Measurements from ENCODE around the gene PRKAG2. TPM values are rescaled to one million over a fixed set of nuclear protein-coding genes. Genes with fewer than 3 reads are reported as not detected.

PRKAG2 gene
- total RNA-seq, 1 donor from 2014 or later, result 15.7 TPM

DNA sequence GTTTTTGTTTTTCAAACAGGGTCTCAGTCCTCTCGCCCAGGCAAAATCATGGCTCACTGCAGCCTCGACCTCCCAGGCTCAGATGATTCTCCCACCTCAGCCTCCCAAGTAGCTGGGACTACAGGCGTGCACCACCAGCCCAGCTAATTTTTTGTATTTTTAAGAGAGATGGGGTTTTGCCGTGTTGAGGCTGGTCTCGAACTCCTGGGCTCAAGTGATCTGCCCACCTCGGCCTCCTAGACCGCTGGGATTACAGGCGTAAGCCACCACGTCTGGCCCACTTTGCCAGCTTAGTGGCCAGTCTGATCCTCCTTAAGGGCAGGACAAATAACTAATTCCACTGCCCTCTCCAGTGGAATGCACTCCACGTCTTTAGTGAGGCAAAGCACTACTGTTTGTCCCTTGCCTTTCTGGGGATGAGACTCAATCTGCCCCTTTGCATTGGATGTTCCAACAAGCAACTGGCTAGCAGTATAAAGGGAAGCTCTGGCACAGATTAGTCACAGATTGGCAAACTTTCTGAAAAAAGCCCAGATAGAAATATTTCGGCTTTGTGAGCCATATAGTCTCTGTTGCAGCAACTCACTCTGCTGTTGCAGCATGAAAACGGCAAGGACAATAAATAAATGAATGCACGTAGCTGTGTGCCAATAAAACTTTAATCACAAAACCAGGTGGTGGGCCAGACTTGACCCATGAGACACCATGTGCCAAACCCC lies 213.4 kb downstream of the PRKAG2 start:
- Mint-ChIP-seq H3K36me3 (no peaks in the 10 kb centered on the region), H3K4me1 (no peaks in the 10 kb centered on the region), H3K4me3 (no peak overlapping the region), H3K27ac (no peak overlapping the region), H3K9me3 (peaks cover 10% of the 10 kb centered on the region), H3K27me3 (ENCODE audit: low read depth) (no peaks in the 10 kb centered on the region)
- TF ChIP-seq, protein P1, sequence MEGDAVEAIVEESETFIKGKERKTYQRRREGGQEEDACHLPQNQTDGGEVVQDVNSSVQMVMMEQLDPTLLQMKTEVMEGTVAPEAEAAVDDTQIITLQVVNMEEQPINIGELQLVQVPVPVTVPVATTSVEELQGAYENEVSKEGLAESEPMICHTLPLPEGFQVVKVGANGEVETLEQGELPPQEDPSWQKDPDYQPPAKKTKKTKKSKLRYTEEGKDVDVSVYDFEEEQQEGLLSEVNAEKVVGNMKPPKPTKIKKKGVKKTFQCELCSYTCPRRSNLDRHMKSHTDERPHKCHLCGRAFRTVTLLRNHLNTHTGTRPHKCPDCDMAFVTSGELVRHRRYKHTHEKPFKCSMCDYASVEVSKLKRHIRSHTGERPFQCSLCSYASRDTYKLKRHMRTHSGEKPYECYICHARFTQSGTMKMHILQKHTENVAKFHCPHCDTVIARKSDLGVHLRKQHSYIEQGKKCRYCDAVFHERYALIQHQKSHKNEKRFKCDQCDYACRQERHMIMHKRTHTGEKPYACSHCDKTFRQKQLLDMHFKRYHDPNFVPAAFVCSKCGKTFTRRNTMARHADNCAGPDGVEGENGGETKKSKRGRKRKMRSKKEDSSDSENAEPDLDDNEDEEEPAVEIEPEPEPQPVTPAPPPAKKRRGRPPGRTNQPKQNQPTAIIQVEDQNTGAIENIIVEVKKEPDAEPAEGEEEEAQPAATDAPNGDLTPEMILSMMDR (IDR thresholded peaks at IDR 0.05; ENCODE audit: unreplicated experiment), result no peak
- DNase-seq (ENCODE audit: low spot score in 2 of 2, unreplicated experiment in 2 of 2), result no peak

DNA sequence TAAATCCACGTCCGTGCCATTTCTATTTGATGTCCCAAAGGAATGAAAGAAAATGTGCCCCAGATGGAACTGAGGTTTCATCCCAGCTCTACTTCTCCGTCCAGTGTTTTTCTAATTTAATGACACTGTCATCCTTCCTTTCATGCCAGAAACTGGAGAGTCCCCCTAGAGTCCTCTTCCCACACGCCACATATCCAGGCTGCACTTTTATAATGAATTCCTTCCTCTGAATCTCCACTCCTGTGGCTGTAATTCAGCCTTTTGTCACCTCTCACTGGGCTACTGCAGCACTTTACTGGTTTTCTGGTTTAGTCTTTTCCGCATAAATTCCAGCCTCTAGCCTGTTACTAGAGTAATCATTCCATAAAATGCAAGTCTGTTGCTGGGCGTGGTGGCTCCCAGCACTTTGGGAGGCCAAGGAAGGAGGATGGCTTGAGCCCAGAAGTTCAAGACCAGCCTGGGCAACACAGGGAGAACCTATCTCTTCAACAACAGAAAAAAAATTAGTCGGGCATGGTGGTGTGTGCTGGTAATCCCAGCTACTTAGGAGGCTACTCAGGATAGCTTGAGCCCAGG lies 214.6 kb downstream of the PRKAG2 start:
- H3K36me3 Mint-ChIP-seq, result no peaks in the 10 kb centered on the region

DNA sequence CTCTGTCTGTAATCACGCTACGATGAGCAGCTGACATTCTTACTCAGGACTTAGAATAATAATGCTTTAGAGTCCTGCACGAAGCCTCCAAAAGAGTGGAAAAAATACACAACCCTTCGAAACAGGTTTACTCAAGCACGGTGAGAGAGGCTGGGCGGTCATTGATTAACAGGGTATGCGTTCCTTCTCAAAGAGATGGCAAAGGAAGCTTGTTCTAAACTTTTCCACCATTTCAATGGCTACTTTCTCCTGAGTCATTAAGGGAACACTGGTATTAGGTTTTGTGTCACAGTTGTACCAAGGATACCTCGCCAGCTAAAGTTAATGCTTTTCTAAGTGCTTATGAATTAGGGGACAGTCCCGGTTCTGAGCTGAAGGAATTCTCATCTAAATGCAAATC lies 215.3 kb downstream of the PRKAG2 start:
- no peak overlapping the region for H3K4me3 Mint-ChIP-seq
- no peak for DNase-seq (ENCODE audit: low spot score in 2 of 2, unreplicated experiment in 2 of 2)
- TF ChIP-seq, protein P1 (IDR thresholded peaks at IDR 0.05; ENCODE audit: unreplicated experiment), result no peak
- no peaks in the 10 kb centered on the region for H3K9me3 Mint-ChIP-seq
- H3K27me3 Mint-ChIP-seq (ENCODE audit: low read depth), result no peaks in the 10 kb centered on the region
- no peaks in the 10 kb centered on the region for H3K4me1 Mint-ChIP-seq
- no peaks in the 10 kb centered on the region for H3K36me3 Mint-ChIP-seq
- H3K27ac Mint-ChIP-seq, result no peak overlapping the region

More for the DNA sequence above, 214.6 kb downstream of the PRKAG2 start:
- no peaks in the 10 kb centered on the region for H3K4me1 Mint-ChIP-seq
- H3K27ac Mint-ChIP-seq, result no peak overlapping the region
- no peaks in the 10 kb centered on the region for H3K27me3 Mint-ChIP-seq (ENCODE audit: low read depth)
- no peak for DNase-seq (ENCODE audit: low spot score in 2 of 2, unreplicated experiment in 2 of 2)
- no peak overlapping the region for H3K4me3 Mint-ChIP-seq
- TF ChIP-seq, protein P1 (IDR thresholded peaks at IDR 0.05; ENCODE audit: unreplicated experiment), result no peak
- H3K9me3 Mint-ChIP-seq, result peaks cover 4% of the 10 kb centered on the region

DNA sequence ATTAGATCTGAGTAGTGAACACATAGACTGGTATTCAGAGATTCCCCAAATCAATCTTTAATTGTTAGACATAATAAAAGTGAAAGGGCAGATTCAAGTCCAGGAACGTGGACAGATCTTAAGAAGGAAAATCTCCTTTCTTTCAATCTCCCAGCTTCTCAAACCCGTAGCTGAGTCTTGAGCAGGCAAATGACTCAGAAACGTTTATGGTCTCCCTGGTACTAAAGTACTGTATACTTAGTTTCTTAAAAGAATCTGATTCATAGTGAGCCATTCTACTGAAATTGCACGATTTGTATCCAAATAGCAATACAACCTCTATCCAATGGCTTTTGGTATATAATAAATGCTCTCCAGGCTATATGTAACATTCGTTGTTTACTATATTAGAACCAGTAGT lies 216.8 kb downstream of the PRKAG2 start:
- Mint-ChIP-seq H3K27ac (no peak overlapping the region), H3K27me3 (ENCODE audit: low read depth) (no peaks in the 10 kb centered on the region), H3K4me1 (no peaks in the 10 kb centered on the region), H3K36me3 (no peaks in the 10 kb centered on the region), H3K9me3 (no peaks in the 10 kb centered on the region), H3K4me3 (no peak overlapping the region)
- DNase-seq (ENCODE audit: low spot score in 2 of 2, unreplicated experiment in 2 of 2), result no peak
- TF ChIP-seq, protein P1 (IDR thresholded peaks at IDR 0.05; ENCODE audit: unreplicated experiment), result no peak

DNA sequence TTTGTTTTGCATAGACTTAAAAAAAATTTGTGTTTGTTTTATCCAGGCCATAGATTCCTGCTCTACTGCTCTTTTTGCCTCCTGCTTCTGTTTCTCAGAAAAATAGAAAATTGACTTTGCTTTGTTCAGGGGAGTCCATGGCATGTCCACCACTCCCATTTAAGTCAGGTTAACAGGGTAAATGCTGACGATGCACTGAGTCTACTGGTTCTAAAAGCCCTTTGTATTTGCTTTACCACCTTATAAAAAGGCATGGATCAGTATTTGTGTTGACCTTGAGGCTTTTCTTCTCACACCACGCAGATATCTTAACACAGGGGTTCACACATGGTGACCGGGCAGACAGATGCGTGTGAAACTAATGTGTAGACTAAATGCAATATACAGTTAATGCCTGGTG lies 217.7 kb downstream of the PRKAG2 start:
- Mint-ChIP-seq H3K4me1 (no peaks in the 10 kb centered on the region), H3K36me3 (no peaks in the 10 kb centered on the region), H3K27me3 (ENCODE audit: low read depth) (no peaks in the 10 kb centered on the region), H3K27ac (no peak overlapping the region), H3K4me3 (no peak overlapping the region), H3K9me3 (no peaks in the 10 kb centered on the region)
- no peak for DNase-seq (ENCODE audit: low spot score in 2 of 2, unreplicated experiment in 2 of 2)
- TF ChIP-seq, protein P1 (IDR thresholded peaks at IDR 0.05; ENCODE audit: unreplicated experiment), result no peak
